Astrocyte (in vitro differentiated cells and primary cell): Measurements from ENCODE around the gene CBX2. TPM values are rescaled to one million over a fixed set of nuclear protein-coding genes. Genes with fewer than 3 reads are reported as not detected.

Source experiments
- DNase-seq: peaks from one replicate; pipeline ENCODE4 v3.0.0-alpha.2; 2010; ENCODE audit warnings: low read depth
- FAIRE-seq: peaks from 2 replicates; lab custom pipeline; 2011; peaks lifted over from hg19 to GRCh38; lab: Jason Lieb, UNC
- H2AFZ ChIP-seq: 2 replicates; pipeline ENCODE4 v1.6.0; 2012; ENCODE audit warnings: low read depth, low read length, inconsistent platforms
- H3K27ac ChIP-seq: 2 replicates; pipeline ENCODE4 v1.5.1; 2011; ENCODE audit warnings: low read depth, low read length, inconsistent platforms
- H3K27me3 ChIP-seq: 2 replicates; pipeline ENCODE4 v1.6.0; 2011; ENCODE audit warnings: low read length, inconsistent platforms; ENCODE audit not compliant: insufficient read depth
- H3K36me3 ChIP-seq: 2 replicates; pipeline ENCODE4 v1.5.1; 2011; ENCODE audit warnings: low read length, inconsistent platforms; ENCODE audit not compliant: insufficient read depth
- H3K4me1 ChIP-seq: 2 replicates; pipeline ENCODE4 v1.5.1; 2011; ENCODE audit warnings: low read length, inconsistent platforms; ENCODE audit not compliant: insufficient read depth
- H3K4me2 ChIP-seq: 2 replicates; pipeline ENCODE4 v1.6.0; 2012; ENCODE audit warnings: low read length, inconsistent platforms
- H3K4me3 ChIP-seq: 2 replicates; pipeline ENCODE4 v1.5.1; 2011; ENCODE audit warnings: low read depth, mild to moderate bottlenecking, low read length, inconsistent platforms; ENCODE audit not compliant: insufficient read depth
- H3K79me2 ChIP-seq: 2 replicates; pipeline ENCODE4 v1.6.0; 2012; ENCODE audit warnings: mild to moderate bottlenecking, low read length, inconsistent platforms; ENCODE audit not compliant: insufficient read depth
- H3K9ac ChIP-seq: 2 replicates; pipeline ENCODE4 v1.6.0; 2012; ENCODE audit warnings: mild to moderate bottlenecking, low read length, inconsistent platforms
- H3K9me3 ChIP-seq: 2 replicates; pipeline ENCODE4 v1.5.1; 2012; ENCODE audit warnings: low read depth, mild to moderate bottlenecking, low read length, inconsistent platforms; ENCODE audit not compliant: insufficient read depth
- H4K20me1 ChIP-seq: 2 replicates; pipeline ENCODE4 v1.6.0; 2012; ENCODE audit warnings: low read length, inconsistent platforms; ENCODE audit not compliant: insufficient read depth
- H3K27ac Mint-ChIP-seq: one replicate; pipeline ENCODE4 v1.8.0; 2021; ENCODE audit warnings: mild to moderate bottlenecking, mixed read lengths; ENCODE audit not compliant: unreplicated experiment
- H3K27me3 Mint-ChIP-seq: one replicate; pipeline ENCODE4 v1.8.0; 2021; ENCODE audit warnings: low read depth, mixed read lengths; ENCODE audit not compliant: unreplicated experiment
- H3K36me3 Mint-ChIP-seq: one replicate; pipeline ENCODE4 v1.8.0; 2021; ENCODE audit warnings: low read depth, mixed read lengths; ENCODE audit not compliant: unreplicated experiment
- H3K4me1 Mint-ChIP-seq: one replicate; pipeline ENCODE4 v1.8.0; 2021; ENCODE audit warnings: low read depth, mixed read lengths; ENCODE audit not compliant: unreplicated experiment
- H3K4me3 Mint-ChIP-seq: one replicate; pipeline ENCODE4 v1.8.0; 2021; ENCODE audit warnings: mild to moderate bottlenecking, moderate library complexity, mixed read lengths; ENCODE audit not compliant: unreplicated experiment
- H3K9me3 Mint-ChIP-seq: one replicate; pipeline ENCODE4 v1.8.0; 2021; ENCODE audit warnings: mild to moderate bottlenecking, mixed read lengths; ENCODE audit not compliant: unreplicated experiment
- EZH2 ChIP-seq: IDR thresholded peaks from 2 replicates; pipeline ENCODE4 v1.6.1; 2012; ENCODE audit warnings: mild to moderate bottlenecking, low read length, inconsistent platforms; ENCODE audit not compliant: insufficient read depth
- total RNA-seq: library from RNA; stranded (reverse); gene quantifications from 2 replicates; pipeline ENCODE4 v1.2.1, GENCODE V29; 2021
- TF ChIP-seq, protein P1 (sequence below): IDR thresholded peaks from 2 replicates; pipeline ENCODE4 v1.5.1; 2011; ENCODE audit warnings: low read depth, mild to moderate bottlenecking, inconsistent platforms, low read length, moderate library complexity; ENCODE audit not compliant: insufficient read depth

Gene CBX2
- total RNA-seq, 1 donor from 2014 or later, result 6.7 TPM

DNA sequence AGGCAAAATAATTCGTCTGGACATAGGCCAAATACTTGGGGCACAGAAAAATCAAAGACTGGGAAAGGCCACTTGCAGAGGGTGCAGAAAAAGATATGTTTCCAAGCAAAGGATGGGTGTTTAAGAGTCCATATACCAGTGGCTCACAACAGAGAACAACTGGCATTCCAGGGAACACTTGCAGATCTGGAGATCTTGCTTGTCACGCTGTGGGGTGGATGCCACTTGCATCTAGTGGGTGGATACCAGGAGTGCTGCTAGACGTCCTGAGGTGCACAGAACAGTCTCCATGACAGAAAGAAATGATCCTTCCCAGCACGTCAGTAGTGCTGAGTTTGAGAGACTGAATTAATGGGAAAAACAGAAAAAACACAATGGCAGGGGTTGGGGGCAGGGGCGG is 10.5 kb downstream of the CBX2 start:
- H3K27me3 Mint-ChIP-seq, result peaks cover 43% of the 10 kb centered on the region
- Histone ChIP-seq H3K36me3 (no peaks in the 10 kb centered on the region), H3K4me1 (peaks cover 10% of the 10 kb centered on the region), H3K27me3 (peaks cover 48% of the 10 kb centered on the region), H2AFZ (no peak overlapping the region), H3K4me2 (no peak overlapping the region), H3K79me2 (no peaks in the 10 kb centered on the region), H3K27ac (no peak overlapping the region), H3K4me3 (no peak overlapping the region), H4K20me1 (peaks cover 13% of the 10 kb centered on the region), H3K9ac (no peak overlapping the region), H3K9me3 (no peaks in the 10 kb centered on the region)
- H3K27ac Mint-ChIP-seq, result no peak overlapping the region
- peaks cover 3% of the 10 kb centered on the region for H3K9me3 Mint-ChIP-seq
- FAIRE-seq (no peak), DNase-seq (no peak)
- peaks cover 2% of the 10 kb centered on the region for H3K36me3 Mint-ChIP-seq
- peak overlapping the region; percentile 42 for H3K4me3 Mint-ChIP-seq
- TF ChIP-seq, protein P1, sequence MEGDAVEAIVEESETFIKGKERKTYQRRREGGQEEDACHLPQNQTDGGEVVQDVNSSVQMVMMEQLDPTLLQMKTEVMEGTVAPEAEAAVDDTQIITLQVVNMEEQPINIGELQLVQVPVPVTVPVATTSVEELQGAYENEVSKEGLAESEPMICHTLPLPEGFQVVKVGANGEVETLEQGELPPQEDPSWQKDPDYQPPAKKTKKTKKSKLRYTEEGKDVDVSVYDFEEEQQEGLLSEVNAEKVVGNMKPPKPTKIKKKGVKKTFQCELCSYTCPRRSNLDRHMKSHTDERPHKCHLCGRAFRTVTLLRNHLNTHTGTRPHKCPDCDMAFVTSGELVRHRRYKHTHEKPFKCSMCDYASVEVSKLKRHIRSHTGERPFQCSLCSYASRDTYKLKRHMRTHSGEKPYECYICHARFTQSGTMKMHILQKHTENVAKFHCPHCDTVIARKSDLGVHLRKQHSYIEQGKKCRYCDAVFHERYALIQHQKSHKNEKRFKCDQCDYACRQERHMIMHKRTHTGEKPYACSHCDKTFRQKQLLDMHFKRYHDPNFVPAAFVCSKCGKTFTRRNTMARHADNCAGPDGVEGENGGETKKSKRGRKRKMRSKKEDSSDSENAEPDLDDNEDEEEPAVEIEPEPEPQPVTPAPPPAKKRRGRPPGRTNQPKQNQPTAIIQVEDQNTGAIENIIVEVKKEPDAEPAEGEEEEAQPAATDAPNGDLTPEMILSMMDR, result no peak
- no peak for TF ChIP-seq EZH2
- peaks cover 7% of the 10 kb centered on the region for H3K4me1 Mint-ChIP-seq

DNA sequence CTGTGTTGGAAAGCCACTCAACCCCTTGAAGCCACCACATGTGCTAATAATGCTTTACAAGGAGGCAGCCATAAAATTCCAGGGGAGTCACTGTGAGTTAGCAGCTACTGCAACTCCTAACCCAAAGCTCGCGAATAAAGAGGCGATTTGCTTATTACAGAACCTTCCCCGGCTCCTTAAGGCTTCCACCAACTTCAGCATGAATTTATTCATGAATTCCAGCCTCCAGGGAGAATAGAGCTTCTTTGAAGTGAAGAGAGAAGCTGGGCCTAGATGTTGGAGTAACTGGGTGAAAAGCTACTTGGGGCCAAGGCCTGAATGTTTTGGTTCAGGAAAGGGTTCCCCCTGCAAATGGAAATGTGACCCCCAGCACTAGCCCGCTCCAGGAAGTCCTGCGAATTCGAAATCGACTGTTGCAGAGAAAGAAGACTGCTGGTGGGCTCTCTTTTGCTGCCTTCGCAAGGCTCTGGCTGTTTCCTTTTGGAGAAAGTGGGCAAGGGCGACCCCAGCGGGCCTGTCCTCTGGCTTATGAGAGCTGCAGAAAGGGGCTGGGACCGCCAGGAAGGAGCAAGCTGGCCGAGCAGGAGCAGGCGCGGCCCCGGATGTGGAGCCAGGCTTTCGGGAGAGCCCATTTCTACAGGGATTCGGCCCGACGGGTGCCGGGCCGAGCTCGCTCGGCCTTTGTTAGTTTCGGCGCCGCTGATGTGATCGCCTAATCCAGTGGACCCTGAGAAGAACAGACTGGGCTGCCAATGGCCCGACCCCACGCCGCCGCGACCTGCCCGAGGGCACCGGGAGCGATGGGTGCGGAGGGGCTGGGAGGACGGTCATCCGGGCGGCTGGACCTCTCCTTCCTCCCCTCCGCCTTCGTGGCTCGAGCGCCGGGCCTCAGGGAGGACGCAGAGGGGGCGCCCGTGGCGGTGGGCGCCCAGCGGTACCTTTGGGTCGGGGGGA is 11.3 kb downstream of the CBX2 start:
- H3K4me2 ChIP-seq, result peak overlapping the region; percentile 66
- H3K4me3 ChIP-seq, result no peak overlapping the region
- Mint-ChIP-seq H3K4me1 (peaks cover 10% of the 10 kb centered on the region), H3K27ac (peak overlapping the region; percentile 41), H3K36me3 (peaks cover 2% of the 10 kb centered on the region), H3K27me3 (peaks cover 43% of the 10 kb centered on the region), H3K4me3 (peak overlapping the region; percentile 42), H3K9me3 (peaks cover 5% of the 10 kb centered on the region)
- TF ChIP-seq EZH2, result no peak
- TF ChIP-seq, protein P1, result no peak
- DNase-seq, result no peak
- no peak overlapping the region for H3K27ac ChIP-seq
- H4K20me1 ChIP-seq, result peaks cover 16% of the 10 kb centered on the region
- no peaks in the 10 kb centered on the region for H3K79me2 ChIP-seq
- H3K36me3 ChIP-seq, result no peaks in the 10 kb centered on the region
- H3K4me1 ChIP-seq, result peaks cover 14% of the 10 kb centered on the region
- no peak overlapping the region for H3K9ac ChIP-seq
- no peaks in the 10 kb centered on the region for H3K9me3 ChIP-seq
- peak overlapping the region; percentile 25 for H2AFZ ChIP-seq
- H3K27me3 ChIP-seq, result peaks cover 48% of the 10 kb centered on the region
- no peak for FAIRE-seq
